Ovary (tissue), 3 donors: Measurements from ENCODE around the gene EFCAB5.

ENCODE experiments used
- POLR2A ChIP-seq: fragments of 450-650 bp; IDR thresholded peaks from one replicate; pipeline ENCODE4 v1.6.1; 2017; ENCODE audit warnings: antibody characterized with exemption, mild to moderate bottlenecking, moderate library complexity
- TF ChIP-seq, protein P1 (sequence below), 3 donors: fragments of 450-650 bp in 2 of 3; fragments of 200-600 bp in 1 of 3; IDR thresholded peaks; one replicate each; pipeline versions ENCODE4 v1.5.1 to v1.8.0; 2016 to 2022; ENCODE audit warnings: antibody characterized with exemption in 3 of 3, mild to moderate bottlenecking in 1 of 3
- donor health status: DM: no; HTN: no; CAD: no.

DNA sequence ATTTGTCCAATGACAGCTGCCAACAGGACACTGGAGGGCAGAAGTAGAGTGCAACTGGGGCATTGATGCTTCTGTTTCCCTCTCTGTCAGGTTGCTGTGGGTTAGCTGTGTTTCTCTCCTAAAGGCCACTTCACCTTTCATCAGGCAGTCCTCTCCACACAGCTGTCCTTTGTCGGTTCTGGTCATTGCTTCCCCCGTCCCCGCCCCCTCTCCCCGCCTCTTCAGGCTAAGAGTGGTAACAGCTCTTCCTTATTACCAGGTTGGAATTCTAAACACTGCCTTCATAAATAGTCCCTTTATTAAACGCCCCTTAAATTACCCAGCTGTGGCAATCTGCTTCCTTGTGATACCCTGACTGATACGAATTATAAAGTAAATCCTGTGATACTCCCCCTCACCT lies 143.4 kb downstream of the EFCAB5 start:
- TF ChIP-seq, protein P1, sequence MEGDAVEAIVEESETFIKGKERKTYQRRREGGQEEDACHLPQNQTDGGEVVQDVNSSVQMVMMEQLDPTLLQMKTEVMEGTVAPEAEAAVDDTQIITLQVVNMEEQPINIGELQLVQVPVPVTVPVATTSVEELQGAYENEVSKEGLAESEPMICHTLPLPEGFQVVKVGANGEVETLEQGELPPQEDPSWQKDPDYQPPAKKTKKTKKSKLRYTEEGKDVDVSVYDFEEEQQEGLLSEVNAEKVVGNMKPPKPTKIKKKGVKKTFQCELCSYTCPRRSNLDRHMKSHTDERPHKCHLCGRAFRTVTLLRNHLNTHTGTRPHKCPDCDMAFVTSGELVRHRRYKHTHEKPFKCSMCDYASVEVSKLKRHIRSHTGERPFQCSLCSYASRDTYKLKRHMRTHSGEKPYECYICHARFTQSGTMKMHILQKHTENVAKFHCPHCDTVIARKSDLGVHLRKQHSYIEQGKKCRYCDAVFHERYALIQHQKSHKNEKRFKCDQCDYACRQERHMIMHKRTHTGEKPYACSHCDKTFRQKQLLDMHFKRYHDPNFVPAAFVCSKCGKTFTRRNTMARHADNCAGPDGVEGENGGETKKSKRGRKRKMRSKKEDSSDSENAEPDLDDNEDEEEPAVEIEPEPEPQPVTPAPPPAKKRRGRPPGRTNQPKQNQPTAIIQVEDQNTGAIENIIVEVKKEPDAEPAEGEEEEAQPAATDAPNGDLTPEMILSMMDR (IDR thresholded peaks at IDR 0.05): no peak
- no peak for TF ChIP-seq POLR2A
